ENCODE data around the gene ISOC1.

- TF ChIP-seq EZH2 (IDR thresholded peaks at IDR 0.05; ENCODE audit: borderline replicate concordance, low read depth, low read length, poor library complexity, severe bottlenecking) (no peak), CTCF (conservative IDR thresholded peaks at IDR 0.05; ENCODE audit: low read depth, low read length) (no peak)
These were observed 45.3 kb upstream of the ISOC1 start for GRCh38 chr5:129049126-129049799.

All from A673 (cell line).